T follicular helper cell (primary cell): ENCODE measurements around the gene KCNIP3.
"Not testable (repeated sequence)": the region's sequence is repeated elsewhere in the genome, so short reads cannot be mapped to it uniquely, and the experiment has no call there.

Experiments used
- DNase-seq: peaks from one replicate; pipeline ENCODE4 v3.0.0-alpha.2; 2020; ENCODE audit warnings: low read depth

The KCNIP3 gene

DNA sequence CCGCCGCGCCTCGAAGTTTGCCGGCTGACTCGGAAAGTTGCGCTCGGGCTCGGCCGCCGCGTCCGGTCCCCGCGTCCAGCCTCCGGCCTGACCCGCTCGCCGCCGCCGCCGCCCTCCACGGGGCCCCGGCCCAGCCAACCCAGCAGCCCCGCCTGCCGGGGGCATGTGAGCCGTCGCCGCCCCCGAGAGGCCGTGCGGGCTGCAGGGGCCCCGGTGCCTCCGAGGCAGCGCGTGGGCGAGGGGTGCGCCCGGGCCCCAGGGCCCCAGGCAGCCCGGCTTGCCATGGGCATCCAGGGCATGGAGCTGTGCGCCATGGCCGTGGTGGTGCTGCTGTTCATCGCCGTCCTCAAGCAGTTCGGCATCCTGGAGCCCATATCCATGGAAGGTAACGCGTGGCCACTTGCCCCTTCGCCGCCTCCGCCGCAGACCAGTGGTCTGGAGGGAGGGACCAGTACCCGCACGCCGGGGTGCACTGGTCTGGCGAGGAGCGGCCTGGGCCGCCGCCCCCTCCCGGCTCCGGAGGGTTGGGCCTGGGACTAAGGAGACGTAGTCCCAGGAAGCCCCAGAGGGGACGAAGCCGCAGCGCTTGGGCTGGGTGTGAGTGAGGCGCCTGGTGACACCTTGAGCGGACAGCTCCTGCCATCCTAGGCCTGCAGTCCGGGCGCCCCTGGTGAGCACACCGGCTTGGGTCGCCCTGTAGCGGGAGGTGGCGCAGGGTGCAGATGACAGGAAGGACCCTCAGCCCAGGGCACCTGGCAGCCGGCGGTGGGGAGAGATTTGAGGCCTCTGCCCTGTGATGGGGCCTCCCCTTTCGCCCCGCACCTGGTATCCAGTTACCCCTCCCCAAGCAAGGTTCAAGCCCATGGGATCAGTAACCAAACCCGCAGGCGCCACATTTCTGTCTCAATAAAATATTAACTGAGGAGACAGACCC is 49.9 kb downstream of the KCNIP3 start:
- DNase-seq = no peak

DNA sequence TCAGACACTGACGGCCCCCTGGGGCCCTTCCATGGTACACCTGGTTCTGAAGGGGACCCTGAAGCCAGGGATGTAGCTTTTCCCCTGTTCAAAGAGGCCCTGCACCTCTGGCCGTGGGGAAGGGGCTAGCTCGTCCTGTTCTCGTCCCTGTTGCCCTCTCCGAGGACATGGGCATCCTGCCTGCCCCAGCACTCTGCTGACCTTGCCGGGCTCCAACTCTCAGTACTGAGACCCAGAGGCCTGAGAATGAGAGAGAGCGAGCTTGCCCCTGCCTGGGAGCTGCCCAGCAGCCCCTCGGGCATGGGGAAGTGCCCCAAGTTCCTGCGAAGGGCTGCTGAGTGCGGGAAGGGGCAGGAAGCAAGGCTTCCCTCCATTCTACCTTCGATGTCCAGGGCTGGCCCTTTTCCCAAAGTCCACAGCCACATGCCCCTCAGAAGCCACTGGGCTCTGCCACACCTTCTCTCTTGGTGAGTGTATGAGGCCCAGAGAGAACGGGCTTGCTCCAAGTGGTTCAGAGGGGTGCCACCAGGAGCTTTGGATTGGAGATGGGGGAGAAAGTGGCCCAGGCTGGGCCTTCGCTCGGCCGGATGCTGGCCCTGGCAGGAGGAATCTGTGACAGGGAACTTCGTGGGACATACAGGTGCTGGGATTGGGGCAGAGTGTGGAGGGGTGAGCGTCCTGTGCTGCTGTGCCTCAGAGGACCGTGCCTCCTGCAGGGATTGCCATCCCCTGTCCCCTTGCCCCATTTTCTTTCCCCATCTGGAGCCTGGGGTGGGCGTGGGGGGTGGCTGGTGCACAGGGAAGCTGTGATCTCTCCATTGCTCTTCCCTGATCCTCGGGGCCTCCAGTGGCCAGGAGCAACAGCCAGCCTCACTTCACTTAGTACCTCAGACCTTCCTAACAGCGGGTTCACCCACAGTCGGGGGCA is 50.8 kb downstream of the KCNIP3 start:
- no peak for DNase-seq

DNA sequence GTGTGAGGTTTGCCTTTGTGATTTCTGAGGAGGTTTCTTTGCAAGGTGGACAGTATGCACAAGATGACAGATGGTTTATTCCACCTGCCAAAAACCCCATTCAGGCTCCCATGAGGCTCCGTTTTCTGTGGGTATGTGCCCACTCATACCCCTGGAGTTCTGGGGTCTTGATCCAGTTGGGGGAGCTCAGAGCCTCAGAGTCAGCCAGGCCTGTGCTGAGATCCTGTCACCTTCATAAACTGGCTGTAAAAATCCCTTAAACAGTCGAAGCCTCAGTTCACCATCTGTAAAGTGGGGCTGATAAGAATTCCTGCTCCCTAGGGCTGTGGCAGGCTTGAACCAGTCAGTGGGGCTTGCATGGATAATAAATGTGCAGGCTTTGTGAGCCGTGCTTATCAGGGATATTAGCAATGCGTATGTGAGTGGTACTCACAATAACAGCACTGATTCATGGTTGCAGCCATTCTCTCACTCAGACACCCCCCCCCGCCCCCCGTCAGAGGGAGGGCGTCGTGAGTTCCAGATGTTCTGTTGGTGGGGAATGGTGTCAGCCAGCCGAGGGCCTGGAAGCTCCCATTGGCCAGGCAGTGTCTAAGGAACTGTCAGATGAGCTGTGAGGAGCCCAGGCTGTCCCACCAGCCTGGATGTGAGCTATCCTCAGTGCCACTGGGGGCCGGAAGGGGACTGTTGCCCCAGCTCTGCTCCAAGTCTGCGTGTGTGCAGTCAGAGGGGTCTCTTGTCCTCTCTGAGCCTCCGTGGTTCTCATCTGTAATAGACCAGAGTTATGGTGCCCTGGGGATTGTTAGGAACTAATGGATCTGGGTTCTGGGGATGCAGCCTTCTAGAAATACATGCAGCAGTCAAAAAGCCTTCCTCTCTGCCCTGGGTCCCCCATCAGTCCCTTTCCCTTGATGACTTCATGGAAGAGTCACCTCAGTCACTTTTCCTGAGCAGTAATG is 51.7 kb downstream of the KCNIP3 start:
- no peak for DNase-seq

DNA sequence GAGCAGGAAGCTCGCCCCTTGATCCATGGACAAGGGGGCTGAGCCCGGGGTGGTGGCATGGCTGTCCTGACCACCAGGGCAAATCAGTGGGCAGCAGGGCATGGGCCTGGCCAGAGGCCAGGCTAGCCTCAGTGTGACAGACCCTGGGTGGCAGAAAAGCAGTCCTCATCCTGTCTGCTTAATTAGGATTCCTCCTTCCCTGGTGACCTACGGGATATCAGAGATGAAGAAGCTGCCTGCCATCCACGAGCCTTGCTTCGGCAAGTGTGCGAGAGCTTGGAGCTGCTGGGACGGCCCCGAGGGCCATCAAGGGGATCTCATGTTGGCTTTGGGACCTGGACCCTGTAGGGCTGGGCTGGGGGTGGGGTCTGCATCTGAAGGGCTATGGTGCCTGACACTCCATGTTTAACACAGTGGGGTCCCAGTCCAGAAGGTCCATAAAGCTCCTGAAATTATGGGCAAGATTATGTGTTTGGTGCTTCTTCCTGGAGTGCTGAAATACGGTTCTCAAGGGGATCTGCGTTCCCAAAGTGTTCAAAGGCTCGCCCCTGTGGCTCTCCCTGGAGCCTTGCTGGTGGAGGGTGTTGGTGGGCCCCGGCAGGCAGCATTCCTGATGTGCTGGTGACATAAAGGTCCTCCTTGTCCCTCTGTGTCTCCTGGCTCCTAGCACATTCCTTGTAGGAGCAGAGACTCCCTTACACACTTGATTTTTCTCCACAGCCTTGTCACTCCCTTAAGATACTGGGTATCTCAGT is 52.6 kb downstream of the KCNIP3 start:
- no peak for DNase-seq

DNA sequence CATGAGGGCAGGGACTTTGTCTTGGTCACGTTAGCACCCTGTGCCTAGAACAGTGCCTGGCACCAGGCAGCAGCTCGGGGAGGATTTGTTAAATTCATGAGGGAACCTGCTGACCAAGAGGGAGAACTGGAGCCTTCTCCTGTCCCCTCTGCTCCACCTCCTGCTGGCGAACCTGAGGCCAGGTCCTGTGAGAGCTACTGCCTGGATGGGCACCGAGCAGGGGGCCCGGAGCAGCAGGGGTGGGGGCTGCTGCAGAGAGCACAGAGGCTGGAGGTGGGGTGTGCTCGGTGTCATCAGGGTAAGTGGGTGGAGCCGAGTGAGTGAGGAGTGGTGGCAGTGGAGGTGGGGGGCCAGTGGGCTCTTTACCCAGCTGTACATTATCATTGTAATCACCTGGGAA is 53.2 kb downstream of the KCNIP3 start:
- DNase-seq = no peak

DNA sequence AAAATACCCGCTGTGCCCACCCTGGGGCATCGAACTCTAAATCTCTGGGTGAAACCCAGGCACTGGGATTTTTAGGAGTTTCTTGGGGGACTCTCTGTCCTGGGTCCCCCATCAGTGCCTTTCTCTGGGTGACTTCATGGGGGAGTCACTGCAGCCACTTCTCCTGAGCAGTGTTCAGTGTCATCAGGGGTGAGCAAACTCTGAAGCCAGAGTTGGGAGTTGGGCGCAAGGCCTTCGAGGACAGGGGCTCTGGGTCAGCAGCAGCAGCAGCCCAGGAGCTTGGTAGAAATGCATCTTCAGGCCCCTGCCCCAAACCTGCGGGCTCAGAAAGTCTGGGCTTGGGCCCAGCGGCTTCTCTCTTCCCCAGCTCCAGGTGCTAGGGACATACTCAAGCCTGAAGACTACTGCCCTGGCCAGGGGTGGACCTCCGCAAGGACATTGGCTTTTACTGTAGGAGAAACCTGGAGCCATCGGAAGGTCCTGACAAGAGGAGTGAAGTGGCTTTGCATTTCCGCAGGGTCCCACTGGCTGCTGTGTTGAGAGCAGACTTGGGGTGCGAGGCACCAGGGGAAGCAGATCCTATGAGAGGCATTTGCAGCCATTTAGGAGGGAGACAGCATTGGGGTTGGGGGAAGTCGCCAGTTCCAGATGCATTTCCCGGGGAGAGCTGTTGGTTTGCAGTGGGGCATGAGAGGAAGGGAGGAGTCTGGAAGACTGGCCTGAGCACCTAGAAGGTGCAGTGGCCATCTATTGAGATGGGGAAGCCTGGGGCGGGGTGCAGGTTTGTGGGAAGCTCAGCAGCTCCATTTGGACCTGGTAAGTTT is 53.8 kb downstream of the KCNIP3 start:
- no peak for DNase-seq

DNA sequence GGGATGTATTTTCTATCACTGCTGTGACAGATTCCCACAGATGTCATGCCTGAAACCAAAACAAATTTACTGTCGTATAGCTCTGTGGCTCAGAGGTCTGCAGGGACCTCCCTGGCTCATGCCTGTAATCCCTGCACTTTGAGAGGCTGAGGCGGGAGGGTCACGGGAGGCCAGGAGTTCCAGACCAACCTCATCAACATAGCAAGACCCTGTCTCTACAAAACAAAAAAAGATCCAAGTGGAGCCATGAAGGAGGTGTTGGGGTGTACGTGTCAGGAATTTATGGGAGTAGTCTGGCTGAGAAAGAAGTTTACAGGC is 54.4 kb downstream of the KCNIP3 start:
- DNase-seq = no peak

DNA sequence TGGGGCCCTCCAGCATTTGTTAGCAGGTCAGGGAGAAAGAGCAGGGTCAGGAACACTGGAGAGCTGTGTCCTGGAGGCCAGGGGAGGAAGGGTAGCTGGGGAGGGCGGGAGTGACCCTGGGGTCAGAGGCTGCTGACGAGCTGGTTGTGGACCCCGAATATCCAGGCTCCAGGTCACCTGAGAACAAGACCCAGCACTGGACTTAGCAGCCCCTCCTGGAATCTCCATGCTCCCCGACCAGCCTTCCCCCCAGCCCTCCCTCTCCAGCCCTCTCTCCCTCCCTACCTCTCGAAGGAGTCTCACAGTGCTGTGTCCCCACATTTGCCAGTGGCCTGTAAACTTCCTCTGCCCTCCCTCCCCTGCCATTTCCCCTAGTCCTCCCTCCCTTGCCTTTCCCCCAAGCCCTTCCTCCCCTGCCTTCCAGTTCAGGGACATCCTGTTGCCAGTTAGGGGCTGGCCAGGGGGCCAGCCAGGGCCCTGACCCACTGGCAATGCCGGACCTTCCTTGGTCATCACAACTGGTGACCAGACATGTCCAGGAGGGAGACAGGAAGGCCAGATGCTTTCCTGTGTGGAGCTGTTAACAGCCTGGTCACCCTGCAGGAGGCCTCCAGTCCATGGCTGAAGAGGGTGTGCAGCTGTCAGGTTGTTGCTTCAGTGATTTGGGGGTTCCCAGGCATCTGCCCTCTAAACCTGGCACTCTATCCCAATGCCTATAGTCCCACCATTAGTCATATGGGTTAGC is 55.3 kb downstream of the KCNIP3 start:
- DNase-seq = no peak

DNA sequence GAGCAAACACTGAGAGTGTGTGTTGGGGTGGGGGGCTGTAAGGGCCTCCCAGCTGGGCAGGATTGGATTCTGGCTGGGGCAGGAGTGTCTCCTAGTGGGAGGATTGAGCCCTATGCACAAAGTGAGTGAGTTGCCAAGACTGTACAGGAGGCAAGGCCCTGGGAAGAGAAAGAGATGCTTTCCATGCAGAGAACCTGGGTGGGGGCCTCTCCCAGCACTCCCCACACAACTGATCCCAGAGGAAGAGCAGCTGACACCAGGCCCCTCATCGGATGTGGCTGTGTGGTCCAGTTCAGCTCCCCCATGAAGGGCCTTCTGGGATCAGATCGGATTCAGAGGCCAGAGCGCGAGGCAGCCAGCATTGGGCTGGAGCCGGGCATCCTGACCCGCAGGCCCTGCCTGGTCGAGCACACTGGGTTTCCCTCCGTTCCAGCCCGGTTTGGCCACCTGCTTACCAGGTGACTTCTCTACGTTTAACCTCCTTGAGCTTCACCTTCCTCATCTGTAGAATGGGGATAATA is 56.0 kb downstream of the KCNIP3 start:
- DNase-seq = no peak

DNA sequence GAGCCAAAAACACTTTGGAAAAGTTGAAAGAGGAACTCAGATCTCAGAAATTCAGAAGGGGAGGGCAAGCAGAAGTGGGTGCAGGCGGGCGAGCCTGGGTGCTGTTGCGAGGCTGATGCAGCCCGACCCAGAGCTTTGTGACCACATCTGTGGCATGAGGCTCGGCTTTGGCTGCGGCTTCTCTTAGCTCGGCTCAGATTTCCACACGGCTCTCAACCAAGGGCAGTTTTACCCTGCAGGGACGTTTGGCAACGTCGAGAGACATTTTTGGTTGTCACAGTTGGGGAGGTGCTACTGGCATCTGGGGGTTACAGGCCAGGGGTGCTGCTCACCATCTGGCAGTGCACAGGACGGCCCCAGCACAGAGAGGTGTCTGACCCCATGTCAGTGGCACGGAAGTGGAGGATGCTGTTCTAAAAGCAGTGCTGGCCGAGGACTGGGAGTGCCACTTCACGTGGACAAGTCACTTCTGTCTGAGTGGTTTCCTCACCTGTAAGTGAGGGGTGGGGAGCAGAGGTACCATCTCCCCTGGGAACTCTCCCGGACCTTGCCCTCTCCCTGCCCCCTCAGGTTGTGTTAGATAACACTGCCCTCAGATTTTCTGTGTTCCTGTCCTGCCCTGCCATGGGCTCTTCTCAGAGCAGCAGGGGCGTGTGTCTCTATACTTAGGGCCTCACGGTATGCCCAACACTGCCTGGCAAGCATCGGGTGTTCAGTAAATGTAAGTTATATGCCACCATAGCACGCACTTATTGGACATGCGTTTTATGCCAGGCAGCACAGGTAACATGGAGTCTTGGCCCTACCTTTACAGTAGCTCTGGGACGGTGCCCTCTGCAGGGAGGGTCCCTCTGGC is 56.7 kb downstream of the KCNIP3 start:
- no peak for DNase-seq

DNA sequence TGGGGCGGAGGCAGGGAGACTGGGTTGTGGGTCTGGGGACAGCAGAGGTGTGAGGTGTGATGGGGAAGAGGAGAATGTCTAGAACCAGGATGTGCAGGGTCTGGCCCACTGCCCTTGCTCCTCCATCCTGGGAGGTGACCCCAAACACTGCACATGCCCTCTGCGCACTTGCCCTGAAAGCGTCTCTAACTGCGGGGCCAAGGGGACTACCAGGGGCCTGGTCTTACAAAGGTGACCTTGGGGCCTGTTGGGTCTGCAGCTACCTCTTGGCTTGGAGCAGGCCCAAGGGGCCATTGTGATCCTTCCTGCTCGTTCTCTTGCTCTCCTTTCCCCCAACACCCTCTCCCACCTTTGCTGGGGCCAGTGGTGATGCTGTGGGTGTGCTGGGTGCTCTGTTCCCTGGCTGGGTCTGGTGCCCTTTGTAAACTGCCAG is 57.3 kb downstream of the KCNIP3 start:
- no peak for DNase-seq

DNA sequence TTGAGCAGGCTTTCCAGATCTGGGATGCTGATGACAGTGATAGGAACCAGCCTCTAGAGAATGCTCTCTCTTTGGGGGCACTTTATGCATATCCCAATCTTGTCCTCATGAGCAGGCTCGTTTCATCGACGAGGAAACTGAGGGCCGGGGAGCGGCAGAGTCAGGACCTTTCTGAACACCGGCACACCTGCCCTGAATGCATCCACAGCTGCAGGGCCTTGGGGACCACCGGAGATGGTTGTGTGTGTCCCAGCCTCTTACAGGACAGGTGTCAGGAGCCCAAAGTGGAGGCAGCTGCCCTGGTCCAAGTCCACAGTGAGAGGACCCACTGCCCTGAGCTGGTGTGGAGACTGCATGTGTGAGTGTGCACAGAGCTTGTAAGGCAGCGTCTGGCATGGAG is 57.8 kb downstream of the KCNIP3 start:
- no peak for DNase-seq

DNA sequence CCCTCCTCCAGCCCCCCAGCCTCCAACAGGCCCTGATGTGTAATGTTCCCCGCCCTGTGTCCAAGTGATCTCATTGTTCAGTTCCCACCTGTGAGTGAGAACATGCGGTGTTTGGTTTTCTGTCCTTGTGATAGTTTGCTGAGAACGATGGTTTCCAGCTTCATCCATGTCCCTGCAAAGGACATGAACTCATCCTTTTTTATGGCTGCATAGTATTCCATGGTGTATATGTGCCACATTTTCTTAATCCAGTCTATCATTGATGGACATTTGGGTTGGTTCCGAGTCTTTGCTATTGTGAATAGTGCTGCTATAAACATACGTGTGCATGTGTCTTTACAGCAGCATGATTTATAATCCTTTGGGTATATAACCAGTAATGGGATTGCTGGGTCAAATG is 58.3 kb downstream of the KCNIP3 start:
- DNase-seq = not testable (repeated sequence)

DNA sequence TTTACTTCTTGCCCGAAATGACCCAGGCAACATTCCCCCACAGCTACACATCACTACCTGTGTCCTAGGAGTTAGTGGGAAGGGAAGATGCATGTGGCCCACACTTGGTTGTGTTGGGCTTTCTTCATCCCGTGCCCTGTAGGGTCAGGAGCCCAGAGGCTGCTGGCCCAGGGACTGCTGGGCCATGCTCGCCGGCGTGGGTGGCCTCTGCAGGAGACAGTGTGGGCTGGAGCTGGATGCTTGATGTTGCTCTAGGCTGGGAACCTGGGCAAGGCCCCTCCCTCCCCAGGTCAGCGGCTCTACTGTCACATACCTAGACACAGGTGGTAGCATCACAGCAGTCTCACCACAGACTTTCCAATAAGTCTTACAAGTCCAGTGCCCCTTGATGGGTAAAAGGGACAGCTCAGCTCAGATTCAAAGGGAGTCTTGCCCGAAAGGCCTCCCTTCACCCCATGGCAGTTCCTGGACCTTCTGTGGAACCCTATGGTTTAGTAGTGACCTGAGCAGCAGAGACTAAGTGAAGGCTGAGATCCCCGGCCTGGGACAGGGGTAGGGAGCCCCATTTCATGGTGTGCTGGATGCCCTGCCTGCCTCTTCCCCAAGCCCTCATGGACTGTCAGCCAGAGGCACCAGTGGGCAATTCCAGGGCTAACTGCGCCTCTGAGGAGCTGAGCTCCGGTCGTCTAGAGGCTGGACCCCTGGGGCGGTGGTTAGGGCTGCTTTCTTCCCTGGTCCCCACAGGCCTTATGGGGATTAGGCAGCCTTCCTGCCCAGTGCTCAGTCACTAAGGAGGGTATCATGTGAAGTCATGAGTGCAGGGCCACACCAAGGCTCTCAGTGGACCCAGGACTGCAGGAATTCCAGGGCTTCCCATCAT is 59.9 kb downstream of the KCNIP3 start:
- no peak for DNase-seq

DNA sequence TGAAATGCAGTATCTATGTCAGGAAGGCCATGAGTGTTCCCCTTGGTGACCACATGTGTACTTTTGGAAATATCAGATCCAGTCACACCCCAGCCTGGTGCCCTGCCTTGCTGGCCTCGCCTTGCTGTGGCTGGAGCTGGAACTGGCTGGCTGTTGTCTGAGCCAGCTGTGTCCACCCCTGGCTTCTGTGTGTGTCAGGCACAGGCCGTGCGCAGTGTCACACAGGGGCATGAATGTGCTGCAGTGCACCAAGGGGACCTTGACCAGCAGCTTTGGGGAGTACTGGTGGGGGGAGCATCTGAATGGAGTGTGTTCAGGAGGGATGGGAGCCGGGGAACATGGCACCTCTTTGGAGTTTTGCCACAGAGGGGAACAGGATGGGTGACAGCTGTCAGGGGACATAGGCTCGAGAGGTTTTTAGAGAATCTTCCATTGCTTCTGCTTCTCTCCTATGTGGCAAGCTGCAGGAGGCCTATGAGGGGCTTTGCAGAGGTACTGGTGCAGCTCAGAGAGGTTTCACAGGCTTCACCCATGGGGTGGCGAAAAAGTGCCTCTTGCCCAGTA is 60.7 kb downstream of the KCNIP3 start:
- DNase-seq = no peak

DNA sequence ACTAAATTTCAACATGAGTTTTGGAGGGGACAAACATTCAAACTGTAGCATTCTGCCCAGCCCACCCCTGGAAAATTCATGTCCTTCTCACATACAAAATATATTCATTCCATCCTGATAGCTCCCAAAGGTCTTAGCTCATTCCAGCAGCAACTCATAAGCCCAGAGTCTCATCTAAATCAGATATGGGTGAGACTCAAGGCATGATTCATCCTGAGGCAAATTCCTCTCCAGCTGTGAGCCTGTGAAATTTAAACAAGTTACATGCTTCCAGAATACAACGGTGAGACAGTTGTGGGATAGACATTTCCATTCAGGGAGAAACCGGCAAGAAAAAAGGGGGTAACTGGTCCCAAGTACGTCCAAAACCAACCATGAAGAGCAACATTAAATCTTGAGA is 61.9 kb downstream of the KCNIP3 start:
- DNase-seq = no peak

DNA sequence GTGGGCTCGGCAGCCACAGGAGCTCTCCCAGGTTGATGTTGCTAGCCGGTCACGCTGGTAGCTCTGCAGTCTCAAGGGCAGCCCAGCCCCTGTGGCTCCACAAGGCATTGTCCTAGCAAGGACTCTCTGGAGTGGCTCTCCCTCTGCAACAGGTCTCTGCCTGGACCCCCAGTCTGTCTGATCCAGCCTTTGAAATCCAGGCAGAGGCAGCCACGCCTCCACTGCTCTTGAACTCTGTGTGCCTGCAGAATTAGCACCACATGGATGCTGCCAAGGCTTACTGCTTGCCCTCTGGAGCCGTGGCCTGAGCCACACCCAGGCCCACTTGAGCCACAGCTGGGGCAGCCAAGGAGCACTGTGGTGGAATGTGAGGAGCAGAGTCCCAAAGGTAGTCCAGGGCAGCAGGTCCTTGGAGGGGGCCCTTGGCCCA is 62.4 kb downstream of the KCNIP3 start:
- no peak for DNase-seq
